HG02981 (cell line): ENCODE results near the gene COL4A2.

Experiments
- ATAC-seq: cut with Tn5 transposase; IDR thresholded peaks from one replicate; pipeline ENCODE4 v1.9.1; 2021; ENCODE audit warnings: mild to moderate bottlenecking, moderate library complexity; ENCODE audit not compliant: unreplicated experiment

Gene COL4A2

GRCh38 chr13:110431425-110432294, 124.6 kb downstream of the COL4A2 start:
- ATAC-seq = no peak

GRCh38 chr13:110432522-110432921, 125.4 kb downstream of the COL4A2 start:
- ATAC-seq = no peak

- ATAC-seq = no peak
Observed at GRCh38 chr13:110433014-110433413, 125.9 kb downstream of the COL4A2 start.

GRCh38 chr13:110434629-110435028, 127.5 kb downstream of the COL4A2 start:
- no peak for ATAC-seq

DNA sequence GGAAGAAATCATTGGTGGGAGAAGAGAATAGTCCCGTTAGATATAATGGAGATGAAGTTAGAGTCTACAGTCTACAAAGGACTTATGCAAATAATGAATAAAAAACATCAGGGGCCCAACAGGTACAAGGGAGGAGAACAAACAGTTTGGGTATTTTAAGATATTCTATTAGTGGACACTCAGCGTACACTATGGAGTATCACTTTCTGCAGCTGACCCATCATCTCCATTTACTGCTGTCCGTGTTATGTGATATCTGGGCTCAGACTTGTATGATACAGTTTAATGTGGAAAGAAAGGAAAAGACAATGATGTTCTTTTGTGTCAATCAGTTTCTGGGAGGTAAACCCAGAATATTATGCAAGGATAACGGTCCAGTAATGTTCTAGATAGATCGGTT, 128.2 kb downstream of the COL4A2 start:
- ATAC-seq = no peak

DNA sequence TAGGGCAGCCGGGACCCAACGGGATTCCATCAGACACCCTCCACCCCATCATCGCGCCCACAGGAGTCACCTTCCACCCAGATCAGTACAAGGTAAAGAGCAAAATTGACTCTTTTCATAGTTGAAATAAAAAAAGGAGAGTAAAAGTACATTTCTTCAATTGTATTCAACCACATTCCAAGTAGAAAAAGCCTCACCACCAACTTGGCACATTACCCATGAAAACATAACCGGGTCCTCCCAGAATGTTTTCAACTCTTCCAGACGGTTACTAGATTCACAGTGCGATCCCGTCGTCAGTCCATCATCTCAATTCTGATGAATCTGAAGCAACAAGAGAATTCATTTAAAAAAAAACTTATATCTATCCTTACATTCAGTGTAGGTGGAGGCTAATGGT, 129.2 kb downstream of the COL4A2 start:
- no peak for ATAC-seq

DNA sequence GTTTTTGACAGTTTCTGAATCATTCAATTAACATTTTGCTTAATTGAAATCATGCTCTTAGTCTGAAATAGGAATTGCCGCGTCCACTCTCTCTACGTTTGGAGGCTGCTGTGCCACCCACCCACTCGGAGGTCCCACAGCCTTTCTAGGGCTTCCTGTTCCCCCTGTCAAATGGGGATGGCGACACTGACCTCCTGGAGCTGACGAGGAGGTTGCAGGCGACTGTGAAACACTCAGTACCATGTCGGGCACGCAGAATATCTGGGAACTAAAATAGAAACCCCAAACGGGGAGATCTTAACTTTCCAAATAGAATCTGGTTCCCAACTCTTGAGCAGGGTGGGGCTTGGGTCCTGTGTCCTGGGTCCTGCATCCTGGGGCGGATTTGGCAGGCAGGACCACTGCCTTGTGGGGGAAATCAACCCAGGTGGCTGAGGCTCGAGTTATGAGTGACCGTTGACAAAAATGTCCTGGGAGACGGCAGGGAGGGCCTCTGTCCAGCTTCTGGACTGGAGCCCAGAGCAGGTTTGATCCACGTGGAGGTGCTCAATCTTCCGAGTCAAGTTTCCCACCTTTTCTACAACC, 129.8 kb downstream of the COL4A2 start:
- no peak for ATAC-seq

DNA sequence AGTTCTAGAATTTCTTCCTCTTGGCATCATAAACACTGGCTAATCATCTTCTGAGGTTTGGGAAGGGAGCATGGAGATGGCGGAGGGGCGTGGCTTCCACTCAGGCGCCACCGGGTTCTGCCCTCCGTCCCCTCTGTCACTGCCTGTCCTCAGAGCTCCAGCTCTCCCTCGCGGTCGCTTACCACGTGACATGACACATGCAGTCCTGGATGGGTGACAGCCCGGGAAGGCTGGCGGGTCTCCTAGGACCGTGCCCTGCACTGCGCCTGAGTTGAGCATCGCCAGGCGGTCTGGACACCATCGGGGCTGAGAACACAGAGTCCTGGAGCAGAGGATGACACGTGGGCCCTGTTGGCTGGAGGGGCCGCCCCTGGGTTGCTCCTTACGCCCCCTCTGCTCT, 131.1 kb downstream of the COL4A2 start:
- no peak for ATAC-seq

DNA sequence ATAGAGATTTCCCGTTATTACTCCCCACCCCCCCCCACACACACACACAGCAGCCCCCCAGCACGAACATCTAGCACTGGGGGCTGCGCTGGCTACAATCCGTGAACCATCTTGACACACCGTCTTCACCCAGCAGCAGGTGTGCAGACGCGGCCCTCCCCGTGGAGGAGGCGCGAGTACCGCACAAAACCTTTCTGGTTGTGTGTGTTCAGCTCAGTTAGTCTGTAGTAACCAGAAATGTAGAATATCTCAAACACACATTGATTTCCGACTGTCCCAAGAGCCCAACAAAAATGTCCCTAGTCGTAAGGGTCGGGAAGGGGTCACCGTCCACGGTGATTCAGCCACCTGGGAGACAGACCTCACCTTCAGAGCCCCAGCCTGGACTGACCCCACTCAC, 131.7 kb downstream of the COL4A2 start:
- no peak for ATAC-seq

DNA sequence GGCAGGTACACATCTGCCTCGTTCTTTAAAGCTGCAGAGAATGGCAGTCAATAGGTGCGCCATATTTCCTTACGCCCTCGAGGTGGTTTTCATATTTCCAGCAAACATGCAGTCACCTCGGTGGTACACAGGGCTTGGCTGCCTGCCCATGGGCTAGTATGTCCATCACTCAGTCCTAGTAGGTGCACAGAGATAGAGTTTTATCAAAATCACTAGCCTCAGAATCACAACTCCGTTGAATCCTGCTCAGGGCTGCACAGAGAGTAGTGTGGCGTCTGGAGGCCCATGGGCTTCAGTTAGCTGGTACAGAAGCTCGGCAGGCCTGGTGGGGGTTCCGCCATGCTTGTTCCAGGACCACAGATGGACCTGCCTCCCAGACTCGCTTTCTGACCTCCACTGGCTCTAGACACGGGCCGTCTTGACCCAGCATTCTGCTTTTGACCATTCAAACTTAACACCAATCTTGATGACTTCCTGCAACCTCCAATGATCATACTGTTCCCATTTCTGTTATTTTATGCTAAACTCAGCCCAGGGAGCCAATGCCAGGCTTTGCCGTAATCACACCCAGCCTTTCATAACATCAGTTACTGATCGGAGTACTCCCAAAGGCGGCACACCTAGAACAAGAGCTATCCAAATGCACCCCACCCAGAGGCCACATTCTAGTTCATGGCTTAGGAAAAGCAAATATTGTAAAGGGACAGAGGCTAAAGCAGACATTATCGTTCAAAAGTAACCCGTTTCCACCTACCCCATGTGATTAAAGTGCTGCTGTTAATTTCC, 134.1 kb downstream of the COL4A2 start:
- ATAC-seq = no peak

- no peak for ATAC-seq
Observed at GRCh38 chr13:110442930-110443621, 136.0 kb downstream of the COL4A2 start.

DNA sequence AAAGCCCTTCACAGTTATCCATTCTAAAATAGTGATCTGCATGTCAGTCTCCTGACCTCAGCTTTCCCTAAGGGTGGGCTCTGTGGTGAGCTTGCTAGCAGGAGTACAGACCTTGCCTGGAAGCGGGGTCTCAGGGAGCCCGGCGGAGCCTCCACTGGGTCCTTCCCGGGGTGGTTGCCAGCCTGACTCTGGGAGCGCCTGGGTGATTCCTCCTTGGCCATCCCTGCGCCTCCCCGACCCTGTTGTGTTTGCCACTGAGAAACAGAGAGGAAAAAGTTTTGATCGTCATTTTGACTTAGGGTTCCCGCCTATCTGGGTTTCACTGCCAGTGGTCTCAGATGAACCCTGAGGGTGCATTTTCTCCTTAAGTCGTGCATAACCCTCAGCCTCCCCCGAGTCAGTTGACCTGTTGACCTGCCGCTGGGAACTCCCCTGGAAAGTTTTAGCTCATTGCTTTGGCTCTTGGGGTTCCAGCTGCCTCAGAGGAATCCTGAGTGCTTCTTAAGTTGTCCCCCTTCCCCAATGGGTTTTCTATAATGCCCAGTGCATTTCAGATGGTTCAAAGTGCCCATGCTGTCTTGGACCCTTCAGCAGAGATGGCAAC, 136.6 kb downstream of the COL4A2 start:
- no peak for ATAC-seq

GRCh38 chr13:110444226-110444653, 137.2 kb downstream of the COL4A2 start:
- ATAC-seq = no peak

GRCh38 chr13:110445183-110445582, 138.1 kb downstream of the COL4A2 start:
- peak; percentile 64 for ATAC-seq

DNA sequence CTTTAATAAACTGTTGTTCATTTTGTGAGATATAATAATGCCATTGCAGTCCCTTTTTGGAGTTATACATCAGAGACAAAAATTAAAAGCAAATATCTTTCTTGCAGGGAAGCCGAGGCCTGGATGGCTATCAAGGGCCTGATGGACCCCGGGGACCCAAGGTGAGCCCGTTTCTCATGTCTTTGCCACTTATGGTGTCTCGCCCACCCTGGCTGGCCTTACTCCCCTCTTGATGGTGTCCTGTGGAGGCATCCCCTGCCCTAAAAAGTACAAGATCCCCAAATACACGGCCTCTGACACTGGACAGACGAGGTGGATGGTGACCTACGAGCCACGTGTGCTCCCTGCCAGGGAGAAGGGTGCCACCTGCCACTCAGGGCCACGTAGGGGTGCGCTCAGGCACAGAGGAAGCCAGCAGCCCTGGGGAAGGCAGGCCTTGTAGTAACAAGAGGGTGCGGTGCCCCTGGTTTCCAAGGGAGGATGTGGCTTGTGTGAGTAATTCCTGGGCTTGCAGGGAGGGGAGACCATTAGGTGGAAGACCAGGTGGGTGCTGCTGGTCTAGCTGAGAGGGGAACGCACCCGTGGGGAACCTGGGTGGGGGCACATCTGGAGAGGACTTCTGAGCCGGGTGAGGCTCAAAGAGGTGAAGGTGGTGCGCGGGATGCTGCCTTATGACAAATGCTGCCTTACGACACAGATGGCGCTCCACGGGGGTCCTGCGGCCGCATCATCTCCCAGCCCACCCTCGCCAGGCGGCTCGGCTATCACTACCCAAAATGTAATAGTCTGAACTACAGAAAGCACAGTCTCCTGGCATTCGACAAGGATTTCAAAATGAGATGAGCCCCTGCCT, 138.9 kb downstream of the COL4A2 start:
- no peak for ATAC-seq

GRCh38 chr13:110446575-110446890, 139.4 kb downstream of the COL4A2 start:
- ATAC-seq = no peak

DNA sequence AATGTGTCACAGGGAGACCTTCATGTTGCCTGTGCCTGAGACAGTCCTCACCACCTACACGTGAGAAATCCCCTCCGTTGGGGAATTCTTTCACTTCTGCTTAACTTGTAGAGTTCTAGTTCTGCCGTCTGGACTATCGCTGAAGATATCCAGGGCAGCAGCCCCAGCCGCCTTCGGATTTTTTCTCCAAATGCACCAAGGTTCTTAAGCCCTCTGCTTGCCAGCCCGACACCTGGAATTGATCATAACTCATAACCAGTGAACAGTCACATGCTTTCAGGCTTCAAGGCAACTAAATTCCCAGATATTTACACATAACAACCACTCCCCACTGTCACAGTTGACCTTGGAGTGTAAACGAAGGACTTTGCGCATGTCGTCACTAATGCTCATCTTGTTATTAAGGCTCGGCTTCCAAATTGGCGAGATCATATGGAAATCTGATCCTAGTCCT, 140.0 kb downstream of the COL4A2 start:
- no peak for ATAC-seq

DNA sequence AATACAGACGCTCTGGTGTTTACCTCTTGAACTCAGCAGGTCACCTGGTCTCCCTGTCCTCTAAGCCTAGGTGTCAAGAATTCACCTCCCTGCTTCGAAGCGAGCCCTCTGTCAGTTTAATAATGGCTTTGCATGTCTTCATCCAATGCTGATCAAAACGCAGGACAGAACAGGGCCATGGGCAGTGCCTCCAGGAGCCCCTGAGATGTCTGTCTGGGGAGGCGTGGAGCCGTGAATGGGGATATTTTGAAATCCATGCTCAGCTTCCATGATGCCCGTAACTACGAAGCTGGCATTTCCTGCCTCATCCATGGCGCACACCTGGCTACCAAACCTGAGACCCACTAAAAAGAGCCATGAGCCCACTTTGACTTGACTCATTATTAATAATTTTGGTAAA, 140.7 kb downstream of the COL4A2 start:
- ATAC-seq = no peak

DNA sequence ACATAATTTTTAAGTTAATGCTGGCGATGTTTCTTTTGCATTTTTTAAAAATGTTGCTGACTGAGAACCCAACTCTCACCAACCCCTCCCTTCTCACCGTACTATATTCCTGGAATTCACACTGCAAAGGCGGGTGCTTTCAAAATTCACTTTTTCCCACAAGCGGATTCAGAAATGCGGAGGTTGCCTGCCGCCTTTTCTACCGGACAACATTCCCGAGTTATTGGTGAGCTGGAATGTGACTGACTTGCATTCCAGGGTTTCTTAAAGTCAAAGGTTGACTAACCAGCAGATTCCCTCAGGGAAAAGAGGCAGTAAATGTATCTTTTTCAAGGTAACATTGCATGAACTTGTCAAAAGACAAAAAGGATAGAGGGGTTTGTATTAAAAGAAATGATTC, 141.1 kb downstream of the COL4A2 start:
- no peak for ATAC-seq

- ATAC-seq = no peak
Observed at GRCh38 chr13:110448677-110449076, 141.6 kb downstream of the COL4A2 start.
